Measurements from ENCODE around the gene MRLN. TPM values are rescaled to one million over a fixed set of nuclear protein-coding genes. Genes with fewer than 3 reads are reported as not detected.

Gene MRLN
- polyA plus RNA-seq, 1 donor from 2014 or later, result not detected

GRCh38 chr10:59692113-59692512 lies 61.1 kb downstream of the MRLN start:
- no peak overlapping the region for H2AFZ ChIP-seq (ENCODE audit: low read depth, low read length)
- H3K9ac ChIP-seq (ENCODE audit: low read length), result no peak overlapping the region
- TF ChIP-seq MXI1 (conservative IDR thresholded peaks at IDR 0.05; ENCODE audit: poor library complexity, severe bottlenecking), result no peak
- TF ChIP-seq POLR2AphosphoS5 (IDR thresholded peaks at IDR 0.05), result no peak
- TF ChIP-seq EP300 (conservative IDR thresholded peaks at IDR 0.05; ENCODE audit: poor library complexity, severe bottlenecking), result no peak
- TF ChIP-seq CTCF (IDR thresholded peaks at IDR 0.05; ENCODE audit: poor library complexity, severe bottlenecking), result no peak
- no peak for TF ChIP-seq RAD21 (conservative IDR thresholded peaks at IDR 0.05)
- no peak for TF ChIP-seq REST (IDR thresholded peaks at IDR 0.05; ENCODE audit: borderline replicate concordance)
- TF ChIP-seq TAF1 (IDR thresholded peaks at IDR 0.05; ENCODE audit: low read depth), result no peak
- H3K36me3 ChIP-seq (ENCODE audit: insufficient read depth, low read length), result peaks cover 6% of the 10 kb centered on the region
- no peaks in the 10 kb centered on the region for H3K9me3 ChIP-seq (ENCODE audit: low read length)
- H3K9me2 ChIP-seq (ENCODE audit: insufficient read depth, low read length), result no peaks in the 10 kb centered on the region
- no peaks in the 10 kb centered on the region for H3K79me2 ChIP-seq (replicated peaks; ENCODE audit: insufficient read depth, low read length)
- H3K27me3 ChIP-seq (ENCODE audit: insufficient read depth, low read depth, low read length), result no peaks in the 10 kb centered on the region
- H4K20me1 ChIP-seq (ENCODE audit: insufficient read depth), result no peaks in the 10 kb centered on the region
- H3K4me2 ChIP-seq (ENCODE audit: low read length), result no peak overlapping the region
- H3K4me3 ChIP-seq (ENCODE audit: low read length), result no peak overlapping the region
- no peaks in the 10 kb centered on the region for H3F3A ChIP-seq (ENCODE audit: insufficient read depth, low read length, poor library complexity, severe bottlenecking)
- no peak overlapping the region for H3K27ac ChIP-seq (ENCODE audit: low read length)

GRCh38 chr10:59688921-59689351 lies 64.3 kb downstream of the MRLN start:
- Histone ChIP-seq H3K9ac (ENCODE audit: low read length) (no peak overlapping the region), H3F3A (ENCODE audit: insufficient read depth, low read length, poor library complexity, severe bottlenecking) (no peaks in the 10 kb centered on the region), H3K27me3 (ENCODE audit: insufficient read depth, low read depth, low read length) (no peaks in the 10 kb centered on the region), H2AFZ (ENCODE audit: low read depth, low read length) (no peak overlapping the region), H3K4me3 (ENCODE audit: low read length) (no peak overlapping the region), H3K9me2 (ENCODE audit: insufficient read depth, low read length) (no peaks in the 10 kb centered on the region), H3K27ac (ENCODE audit: low read length) (no peak overlapping the region), H4K20me1 (ENCODE audit: insufficient read depth) (no peaks in the 10 kb centered on the region), H3K9me3 (ENCODE audit: low read length) (no peaks in the 10 kb centered on the region), H3K36me3 (ENCODE audit: insufficient read depth, low read length) (peaks cover 6% of the 10 kb centered on the region), H3K79me2 (replicated peaks; ENCODE audit: insufficient read depth, low read length) (no peaks in the 10 kb centered on the region), H3K4me2 (ENCODE audit: low read length) (no peak overlapping the region)
- TF ChIP-seq RAD21 (conservative IDR thresholded peaks at IDR 0.05), result no peak
- TF ChIP-seq TAF1 (IDR thresholded peaks at IDR 0.05; ENCODE audit: low read depth), result no peak
- TF ChIP-seq MXI1 (conservative IDR thresholded peaks at IDR 0.05; ENCODE audit: poor library complexity, severe bottlenecking), result no peak
- TF ChIP-seq EZH2 (IDR thresholded peaks at IDR 0.05; ENCODE audit: borderline replicate concordance, insufficient read depth, low read length, poor library complexity, severe bottlenecking), result no peak
- no peak for TF ChIP-seq POLR2AphosphoS5 (IDR thresholded peaks at IDR 0.05)
- TF ChIP-seq REST (IDR thresholded peaks at IDR 0.05; ENCODE audit: borderline replicate concordance), result no peak
- no peak for TF ChIP-seq CTCF (IDR thresholded peaks at IDR 0.05; ENCODE audit: poor library complexity, severe bottlenecking)
- TF ChIP-seq SMC3 (conservative IDR thresholded peaks at IDR 0.05; ENCODE audit: poor library complexity), result no peak
- TF ChIP-seq EP300 (conservative IDR thresholded peaks at IDR 0.05; ENCODE audit: poor library complexity, severe bottlenecking), result no peak

Data from neural cell (in vitro differentiated cells).